Inflammatory macrophage (primary cell): Measurements from ENCODE around the gene SIGLEC10.

Source experiments
- DNase-seq, 2 donors: peaks; one replicate each; pipeline ENCODE4 v3.0.0-alpha.2; 2020 to 2022

SIGLEC10 gene

GRCh38 chr19:51394050-51394836 is 23.2 kb downstream of the SIGLEC10 start:
- DNase-seq, result peak; percentile 99

- peak in 1 of 2 donors; percentile 8 for DNase-seq
Observed at GRCh38 chr19:51392701-51393100, 24.7 kb downstream of the SIGLEC10 start.

GRCh38 chr19:51391073-51391611 is 26.3 kb downstream of the SIGLEC10 start:
- no peak for DNase-seq

GRCh38 chr19:51389143-51389542 is 28.3 kb downstream of the SIGLEC10 start:
- DNase-seq, result no peak

GRCh38 chr19:51387924-51388389 is 29.5 kb downstream of the SIGLEC10 start, which contains the start of gene LIM2:
TSS of gene LIM2 (minus strand) at chr19:51387974. CDS start at chr19:51387443, 531 bp downstream.
- no peak for DNase-seq

- no peak for DNase-seq
Observed at GRCh38 chr19:51386882-51387520, 30.4 kb downstream of the SIGLEC10 start.

GRCh38 chr19:51382004-51382403 is 35.4 kb downstream of the SIGLEC10 start:
- no peak for DNase-seq

GRCh38 chr19:51380379-51380778 is 37.1 kb downstream of the SIGLEC10 start:
- no peak for DNase-seq

GRCh38 chr19:51377422-51377821 is 40.0 kb downstream of the SIGLEC10 start:
- no peak for DNase-seq

GRCh38 chr19:51375504-51376221 is 41.8 kb downstream of the SIGLEC10 start:
- no peak for DNase-seq

GRCh38 chr19:51372649-51373504 is 44.6 kb downstream of the SIGLEC10 start, which contains the start of gene NKG7:
TSS of gene NKG7 (minus strand) at chr19:51372654. CDS start at chr19:51372535, 119 bp downstream.
- DNase-seq, result peak in 1 of 2 donors; percentile 3

- DNase-seq, result no peak
Observed at GRCh38 chr19:51372021-51372648, 45.3 kb downstream of the SIGLEC10 start.

GRCh38 chr19:51371186-51371690 is 46.2 kb downstream of the SIGLEC10 start:
- DNase-seq, result no peak

- no peak for DNase-seq
Observed at GRCh38 chr19:51370230-51370629, 47.2 kb downstream of the SIGLEC10 start.

- peak in 1 of 2 donors; percentile 6 for DNase-seq
Observed at GRCh38 chr19:51368366-51369282, 48.8 kb downstream of the SIGLEC10 start, which contains the start of gene CLDND2. TSS of gene CLDND2 (minus strand) at chr19:51369003. CDS start at chr19:51368577, 426 bp downstream.

GRCh38 chr19:51367565-51368365 is 49.7 kb downstream of the SIGLEC10 start:
- peak; percentile 98 for DNase-seq

GRCh38 chr19:51367255-51367564 is 50.2 kb downstream of the SIGLEC10 start:
- no peak for DNase-seq

GRCh38 chr19:51366389-51367254 is 50.8 kb downstream of the SIGLEC10 start:
- DNase-seq, result peak; percentile 97 to 98
